HPDE6-E6E7 (cell line): ENCODE results near the gene B4GAT1.
"Not testable (repeated sequence)": the region's sequence is repeated elsewhere in the genome, so short reads cannot be mapped to it uniquely, and the experiment has no call there.

Source experiments
- DNase-seq: peaks from one replicate; pipeline ENCODE4 v3.0.0; 2011; ENCODE audit warnings: missing footprints; ENCODE audit errors: extremely low spot score

B4GAT1 gene

DNA sequence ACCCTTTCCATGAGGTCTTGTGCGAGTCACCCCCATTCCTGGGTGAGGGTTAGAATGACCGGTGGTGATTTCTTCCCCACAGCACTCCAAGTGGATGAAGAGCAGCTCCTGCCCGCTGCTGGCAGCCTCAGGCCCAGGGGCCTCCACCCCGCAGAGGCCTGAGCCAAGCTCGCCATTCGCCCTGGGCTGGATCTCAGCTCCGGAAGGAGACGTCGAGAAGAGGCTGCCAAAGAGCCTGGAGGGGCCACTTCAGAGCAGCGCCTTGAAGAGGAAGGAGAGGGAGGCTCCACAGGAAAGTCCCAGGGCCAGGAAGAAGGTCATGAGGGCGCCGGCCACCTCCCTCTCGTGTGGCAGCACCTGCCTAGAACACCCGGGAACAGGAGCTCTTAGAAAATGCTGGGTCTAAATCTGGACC, 15.8 kb upstream of the B4GAT1 start:
- no peak for DNase-seq

DNA sequence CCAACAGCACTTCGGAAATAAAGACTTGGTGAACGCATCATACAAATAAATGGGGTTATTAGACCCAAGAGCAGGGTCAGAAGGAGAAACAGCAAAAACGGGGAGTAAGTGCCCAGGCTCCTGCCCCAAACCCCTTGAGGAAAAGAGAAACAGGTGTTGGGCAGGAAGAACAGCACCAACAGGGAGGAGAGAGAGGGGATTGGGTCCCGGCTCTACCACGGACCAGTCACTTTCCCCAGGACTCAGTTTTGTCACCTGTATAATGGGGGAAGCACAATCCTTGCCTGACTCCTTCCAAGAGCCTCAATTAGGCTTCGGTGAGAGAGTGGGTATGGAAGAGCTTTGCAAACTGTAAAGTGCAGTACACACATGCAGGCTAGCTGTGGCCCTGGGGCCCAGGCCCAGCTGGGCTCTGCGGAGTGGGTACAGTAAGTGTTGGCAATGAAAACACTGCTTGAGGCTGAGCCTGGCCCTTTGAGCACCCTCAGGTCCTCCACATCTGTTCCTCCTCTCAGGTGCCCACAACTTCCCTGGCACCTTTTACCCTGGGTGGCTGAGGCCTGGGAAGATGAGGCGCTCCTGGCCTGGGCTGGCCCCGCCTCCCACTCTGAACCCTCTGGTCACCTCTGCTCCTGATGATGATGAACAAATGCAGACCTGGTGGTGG, 15.2 kb upstream of the B4GAT1 start:
- DNase-seq = no peak

DNA sequence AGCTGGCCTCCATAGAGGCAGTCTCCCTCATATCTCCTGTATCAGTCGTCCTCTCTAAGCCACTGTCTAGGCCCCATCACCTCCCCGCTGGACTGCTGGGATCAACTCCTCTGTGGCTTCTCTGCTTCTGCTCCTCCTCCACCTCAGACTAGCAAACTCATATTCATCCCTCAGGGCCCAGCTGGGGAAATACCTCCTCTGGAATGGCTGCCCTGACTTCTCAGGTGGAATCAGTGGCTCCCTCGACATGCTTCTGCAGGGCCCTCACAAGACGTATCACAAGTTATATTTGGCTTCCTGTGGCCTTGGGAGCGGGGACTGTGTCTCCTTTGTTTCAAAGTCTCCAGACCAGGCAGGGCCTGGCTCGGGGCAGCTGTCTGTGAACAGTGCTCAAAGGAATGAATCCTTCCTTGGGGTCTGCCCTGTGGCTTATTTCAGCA, 14.1 kb upstream of the B4GAT1 start:
- no peak for DNase-seq

DNA sequence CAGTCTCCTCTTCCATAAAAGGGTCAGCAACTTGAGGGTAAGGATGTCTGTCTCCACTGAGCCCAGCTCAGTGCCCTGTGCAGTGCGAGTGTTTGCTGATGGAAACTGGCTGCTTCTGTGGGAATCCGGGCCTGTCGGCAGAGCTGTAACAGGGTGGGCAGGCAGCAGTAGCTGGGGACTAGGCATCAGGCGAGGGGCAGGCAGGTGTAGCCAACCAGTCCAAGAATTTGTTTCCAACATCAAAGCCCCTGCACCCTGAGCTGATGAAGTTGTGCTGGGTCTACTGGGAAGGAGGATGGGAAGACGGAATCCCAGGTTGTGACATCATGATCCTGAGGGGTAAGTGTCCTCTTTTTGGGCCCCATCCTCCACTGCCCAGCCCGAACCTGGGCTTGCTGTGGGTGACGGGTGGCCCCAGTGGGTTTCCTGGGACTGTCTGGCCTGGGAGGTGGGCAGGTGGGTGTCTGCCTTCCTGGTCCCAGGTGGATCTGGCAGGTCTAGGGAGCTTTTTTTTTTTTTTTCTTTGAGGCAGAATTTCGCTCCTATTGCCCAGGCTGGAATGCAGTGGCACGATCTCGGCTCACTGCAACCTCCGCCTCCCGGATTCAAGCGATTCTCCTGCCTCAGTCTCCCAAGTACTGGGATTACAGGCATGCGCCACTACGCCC, 13.1 kb upstream of the B4GAT1 start:
- no peak for DNase-seq

DNA sequence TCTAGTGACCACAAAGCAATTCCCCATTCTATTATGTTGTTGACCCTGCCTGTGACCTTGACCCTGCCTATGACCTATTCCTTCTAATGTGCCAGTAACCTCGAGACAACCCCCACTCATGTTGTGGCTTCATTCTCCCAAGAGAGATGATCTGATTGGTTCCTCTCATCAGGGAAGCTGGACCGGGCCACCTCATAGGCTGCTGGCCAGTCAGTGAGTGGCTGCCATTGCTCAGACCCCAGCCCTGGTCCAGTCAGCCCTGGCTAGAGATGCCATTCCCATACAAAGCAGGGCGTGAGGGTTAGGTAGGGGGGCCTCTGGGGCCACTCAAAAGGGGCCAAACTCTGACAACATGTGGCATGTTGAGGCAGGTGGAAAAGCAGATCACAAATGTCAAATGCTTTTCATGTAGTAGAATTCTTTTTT, 12.2 kb upstream of the B4GAT1 start:
- no peak for DNase-seq

DNA sequence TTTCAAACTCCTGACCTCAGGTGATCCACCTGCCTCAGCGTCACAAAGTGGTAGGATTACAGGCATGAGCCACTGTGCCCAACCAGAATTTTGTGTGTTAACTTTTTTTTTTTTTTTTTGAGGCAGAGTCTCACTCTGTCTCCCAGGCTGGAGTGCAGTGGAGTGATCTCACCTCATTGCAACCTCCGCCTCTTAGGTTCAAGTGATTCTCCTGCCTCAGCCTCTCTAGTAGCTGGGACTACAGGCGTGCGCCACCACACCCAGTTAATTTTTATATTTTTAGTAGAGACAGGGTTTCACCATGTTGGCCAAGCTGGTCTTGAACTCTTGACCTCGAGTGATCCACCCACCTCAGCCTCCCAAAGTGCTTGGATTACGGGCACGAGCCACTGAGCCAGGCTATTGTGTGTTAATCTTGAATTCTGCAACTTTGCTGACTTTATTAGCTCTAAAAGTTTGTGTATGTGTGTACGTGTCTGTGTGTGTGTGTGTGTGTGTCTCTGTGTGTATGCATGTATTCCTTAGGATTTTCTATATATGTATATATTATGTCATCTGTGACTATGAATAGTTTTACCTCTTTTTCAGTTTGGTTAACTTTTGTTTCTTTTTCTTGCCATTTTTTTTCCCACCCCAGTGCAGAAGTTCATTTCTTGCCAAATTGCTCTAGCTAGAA, 3.3 kb upstream of the B4GAT1 start:
- DNase-seq = not testable (repeated sequence)

DNA sequence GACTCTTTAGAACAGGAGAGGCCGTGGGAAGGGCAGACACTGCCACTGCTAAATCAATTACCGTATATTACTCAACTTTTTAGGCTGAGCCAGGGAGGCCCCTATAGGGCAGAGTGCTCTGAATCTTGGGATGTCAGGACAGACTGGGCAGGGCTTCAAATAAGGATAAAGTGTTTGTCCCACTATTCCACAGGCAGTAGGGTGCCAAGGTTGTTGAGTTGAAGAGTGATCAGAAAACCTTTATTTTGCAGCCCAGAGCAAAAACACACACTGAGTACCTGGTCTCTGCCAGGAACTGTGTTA, 1.6 kb upstream of the B4GAT1 start:
- no peak for DNase-seq

DNA sequence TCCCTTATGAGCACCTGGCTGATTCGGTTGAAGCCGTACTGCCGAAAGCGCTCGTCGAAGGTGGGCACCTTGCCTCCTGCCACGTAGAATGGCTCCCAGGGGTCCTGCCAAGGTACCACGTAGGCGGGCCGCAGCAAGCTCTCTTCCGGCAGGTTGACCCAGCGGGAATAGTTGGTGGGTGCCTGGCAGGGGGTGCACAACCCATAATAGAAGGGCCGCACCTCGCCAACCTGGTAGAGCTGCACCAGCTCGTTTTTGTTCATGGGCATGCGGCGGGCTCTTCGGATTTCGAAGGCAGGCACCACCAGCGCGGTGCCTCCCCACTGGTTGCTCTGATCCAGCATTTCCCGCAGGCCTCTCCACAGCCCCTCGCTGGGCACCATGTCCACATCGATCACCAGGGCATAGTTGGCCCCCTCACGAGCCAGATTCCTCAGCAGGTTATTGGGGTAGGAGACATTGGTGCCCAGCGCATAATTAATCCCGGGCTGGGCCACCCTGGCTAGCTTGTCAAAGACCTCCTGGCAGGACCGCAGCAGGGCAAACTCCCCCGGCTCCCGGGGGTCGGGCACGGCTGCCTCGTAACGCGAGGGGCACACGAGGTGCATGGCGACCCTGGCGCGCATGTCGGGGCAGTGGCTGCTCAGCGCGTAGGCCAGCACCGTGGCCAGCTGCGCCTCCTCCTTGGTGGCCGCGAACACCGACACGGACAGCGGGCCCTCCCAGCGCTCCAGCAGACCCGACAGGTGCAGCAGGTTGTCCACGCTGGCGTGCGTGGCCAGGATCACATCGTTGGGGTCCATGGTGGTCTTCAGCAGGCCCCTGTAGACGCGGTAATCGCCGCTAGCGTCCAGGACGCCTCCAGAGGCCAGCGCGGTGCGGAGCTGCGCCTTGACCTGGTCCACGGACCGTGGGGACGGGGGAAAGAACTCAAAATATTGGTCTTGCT, 679 bp downstream of the B4GAT1 start:
- DNase-seq = no peak

DNA sequence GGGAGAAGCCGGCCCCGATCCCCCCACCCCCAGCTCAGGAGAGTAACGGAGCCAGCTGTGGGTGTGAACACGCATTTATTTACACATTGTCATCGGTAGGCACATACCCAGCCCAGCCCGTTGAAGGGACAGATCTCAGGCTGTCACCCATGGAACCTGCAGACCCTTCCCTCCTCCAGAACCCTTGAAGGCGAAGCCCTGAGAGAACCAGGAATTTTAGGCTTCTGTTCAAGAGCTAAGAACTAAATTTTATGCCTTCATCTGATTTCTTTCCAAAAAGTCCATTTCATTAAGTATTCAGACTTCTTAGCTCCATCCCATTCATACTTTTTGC, 2.1 kb downstream of the B4GAT1 start:
- DNase-seq = no peak

DNA sequence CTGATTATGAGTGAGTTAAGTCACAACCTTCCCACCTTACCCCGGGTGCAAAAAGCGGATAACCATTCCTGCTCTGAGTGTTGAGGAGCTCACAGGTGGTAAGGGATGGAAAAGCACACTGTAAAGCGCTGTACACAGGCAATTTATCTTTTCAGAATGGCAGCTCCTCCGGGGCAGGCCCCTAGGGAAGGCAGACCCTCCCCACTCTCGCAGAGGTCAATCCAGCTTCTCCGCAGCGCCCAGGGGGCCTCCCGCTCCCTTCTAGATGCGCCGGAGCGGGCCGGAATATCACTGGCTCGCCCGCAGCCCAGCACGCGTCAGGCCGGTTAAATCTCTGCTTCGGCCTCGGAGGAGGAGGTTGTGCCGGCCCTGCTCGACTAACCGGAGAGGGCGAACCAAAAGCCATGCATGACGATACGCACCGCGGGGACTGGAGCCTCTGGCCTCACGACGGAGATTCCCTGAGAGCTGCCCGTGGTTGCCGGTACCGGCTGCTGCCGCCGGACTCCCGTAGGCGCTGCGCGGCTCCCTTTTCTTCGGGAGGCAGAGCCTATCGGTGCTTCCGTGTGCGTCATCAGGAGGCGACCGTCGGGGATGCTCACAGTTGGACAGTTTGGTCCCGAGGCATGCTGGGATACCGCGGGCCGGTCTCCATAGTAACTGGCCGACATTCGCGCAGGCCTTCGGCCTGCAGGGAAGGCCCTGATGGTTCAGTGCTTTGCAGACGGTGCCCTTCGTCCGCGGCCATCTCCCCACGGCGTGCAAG, 2.7 kb downstream of the B4GAT1 start, which contains the start of gene BRMS1:
Gene BRMS1, minus strand, starts transcription at position 555 of the 766 bp plus-strand sequence. CDS start 2,870 bp downstream, outside the sequence.
- peak; percentile 90 for DNase-seq

DNA sequence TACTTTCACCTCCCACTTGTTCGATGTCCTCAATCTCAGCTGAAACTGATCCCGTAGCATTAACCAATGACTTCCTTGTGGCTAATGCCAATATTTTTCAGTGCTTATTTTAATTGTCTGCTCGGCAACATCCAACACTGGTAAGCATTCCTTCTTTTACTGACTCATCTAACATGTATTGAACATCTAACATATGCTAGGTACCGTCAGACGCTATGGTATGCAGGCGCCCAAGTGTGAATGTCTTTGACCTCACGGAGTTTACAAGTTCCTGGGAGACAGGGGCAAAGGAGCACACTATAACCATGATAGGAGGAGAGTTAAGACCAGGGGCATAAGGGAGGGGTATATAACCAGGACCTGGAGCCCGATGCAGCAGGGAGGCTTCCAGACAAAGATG, 4.3 kb downstream of the B4GAT1 start:
- DNase-seq = no peak

DNA sequence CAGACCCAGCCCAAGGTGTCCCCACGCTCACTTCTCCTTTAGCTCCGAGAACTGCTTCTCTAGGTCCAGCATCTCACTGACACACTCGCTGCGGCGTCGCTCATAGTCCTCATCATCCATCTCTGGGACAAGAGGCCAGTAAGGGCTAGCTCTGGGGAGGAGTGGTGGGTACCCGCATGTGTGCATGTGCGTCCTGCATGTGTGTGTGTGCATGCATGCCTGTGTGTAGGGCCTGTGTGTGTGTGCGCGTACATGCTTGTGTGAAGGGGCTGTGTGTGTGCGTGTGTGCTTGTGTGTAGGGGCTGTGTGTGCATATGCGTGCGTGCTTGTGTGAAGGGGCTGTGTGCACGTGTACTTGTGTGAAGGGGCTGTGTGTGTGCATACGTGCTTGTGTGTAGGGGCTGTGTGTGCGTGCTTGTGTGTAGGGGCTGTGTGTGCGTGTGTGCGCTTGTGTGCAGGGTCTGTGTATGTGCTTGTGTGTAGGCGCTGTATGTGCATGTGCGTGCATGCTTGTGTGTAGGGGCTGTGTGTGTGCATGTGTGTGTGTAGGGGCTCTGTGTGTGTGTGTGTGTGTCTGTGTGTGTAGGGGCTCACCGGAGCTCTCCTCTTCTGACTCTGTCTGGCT, 5.8 kb downstream of the B4GAT1 start:
- no peak for DNase-seq

DNA sequence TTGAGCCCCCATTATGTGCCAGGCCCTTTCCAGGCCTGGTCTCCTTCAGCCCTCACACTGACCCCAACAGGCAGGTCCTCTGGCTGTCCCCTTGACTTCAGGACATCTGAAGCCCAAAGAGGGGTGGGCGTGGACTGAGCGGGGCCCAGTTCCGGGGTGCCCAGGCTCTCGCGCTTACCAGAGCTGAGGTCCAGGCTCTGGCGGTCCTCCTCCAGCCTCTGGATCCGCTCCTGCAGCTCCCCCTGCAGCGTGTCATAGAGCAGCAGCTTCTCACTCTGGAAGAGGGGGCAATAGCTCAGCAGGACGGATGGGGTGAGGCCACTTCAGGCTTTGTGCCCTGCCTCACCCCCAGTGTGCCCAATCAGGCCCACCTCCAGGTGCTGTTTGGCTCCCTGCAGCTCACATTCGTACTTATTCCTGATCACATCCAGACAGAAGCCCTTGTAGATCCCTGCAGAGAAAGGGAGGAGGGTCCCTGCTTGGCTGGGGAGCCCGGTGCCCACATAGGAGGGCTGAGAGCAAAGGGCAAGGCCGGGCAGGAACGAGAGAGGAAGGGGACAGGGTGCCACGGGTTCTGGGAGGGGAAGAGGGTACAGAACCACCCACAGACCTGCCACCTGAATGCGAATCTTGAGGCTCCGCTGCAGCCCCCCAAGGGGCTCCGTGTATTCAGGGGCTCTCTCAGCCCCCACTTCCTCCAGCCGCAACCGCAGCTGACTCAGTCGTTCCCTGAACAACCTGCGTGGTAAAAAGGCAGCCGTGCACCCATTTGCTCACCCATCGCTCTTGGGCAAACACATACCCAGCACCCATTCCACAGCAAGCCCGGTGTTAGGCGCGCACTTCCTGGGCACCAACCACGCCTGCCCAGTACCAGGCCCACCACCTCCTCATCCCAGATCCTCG, 6.6 kb downstream of the B4GAT1 start:
- DNase-seq = no peak

DNA sequence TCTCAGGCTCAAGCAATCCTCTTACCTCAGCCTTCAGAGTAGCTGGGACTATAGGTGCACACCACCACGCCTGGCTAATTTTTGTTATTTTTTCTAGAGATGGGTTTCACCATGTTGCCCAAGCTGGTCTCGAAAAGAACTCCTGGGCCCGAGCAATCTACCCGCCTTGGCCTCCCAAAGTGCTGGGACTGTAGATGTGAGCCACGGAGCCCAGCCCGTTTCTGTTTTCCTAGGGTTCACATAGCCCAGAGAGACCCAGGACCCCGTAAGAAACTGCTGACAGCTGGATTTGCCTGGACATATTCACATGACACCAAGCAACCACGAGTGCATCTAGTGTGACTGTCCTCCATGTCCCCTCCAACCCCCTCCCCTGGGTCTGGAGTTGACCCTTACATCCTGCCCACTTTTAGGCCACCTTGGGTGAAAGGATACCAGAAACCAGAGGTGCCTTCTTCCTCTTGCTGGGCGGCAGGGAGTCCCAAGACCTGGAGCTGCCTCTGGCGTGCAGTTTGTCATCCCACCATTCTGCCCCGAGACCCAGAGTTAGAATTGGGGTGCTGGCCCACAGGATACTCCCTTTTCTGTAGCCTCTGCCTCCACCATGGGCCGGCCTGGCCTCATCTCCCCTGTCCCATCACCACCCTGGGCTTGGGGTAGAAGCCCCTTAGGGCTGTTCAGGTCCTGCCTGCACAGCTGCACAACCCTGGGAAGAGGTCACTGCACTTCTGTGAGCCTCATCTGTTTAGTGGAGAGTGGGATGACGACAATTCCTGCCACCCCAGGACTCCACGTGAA, 7.5 kb downstream of the B4GAT1 start:
- no peak for DNase-seq

DNA sequence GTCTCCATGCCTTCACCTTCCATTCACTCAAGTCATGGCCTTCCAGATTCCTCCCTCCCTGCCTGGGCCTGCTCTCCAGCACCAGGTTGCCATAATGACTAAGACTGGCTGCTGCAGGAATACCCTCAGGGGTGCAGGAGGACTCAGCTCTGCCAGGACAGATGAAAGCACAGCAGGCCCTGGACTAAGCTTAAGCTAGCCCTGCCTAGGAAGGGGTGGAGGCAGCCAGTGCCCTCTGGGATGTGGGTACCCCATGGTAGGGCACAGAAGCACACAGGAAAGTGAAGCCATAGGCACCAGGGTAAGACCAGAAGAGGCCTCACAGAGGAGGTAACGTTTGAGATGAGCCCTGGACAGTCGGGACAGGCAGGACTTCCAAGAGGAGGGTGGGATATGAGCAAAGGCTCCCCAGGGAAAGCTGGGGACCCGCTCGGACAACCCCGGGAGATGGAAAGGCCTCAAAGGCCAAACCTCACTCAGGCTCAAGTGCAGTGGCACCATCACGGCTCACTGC, 8.2 kb downstream of the B4GAT1 start:
- DNase-seq = peak; percentile 97

DNA sequence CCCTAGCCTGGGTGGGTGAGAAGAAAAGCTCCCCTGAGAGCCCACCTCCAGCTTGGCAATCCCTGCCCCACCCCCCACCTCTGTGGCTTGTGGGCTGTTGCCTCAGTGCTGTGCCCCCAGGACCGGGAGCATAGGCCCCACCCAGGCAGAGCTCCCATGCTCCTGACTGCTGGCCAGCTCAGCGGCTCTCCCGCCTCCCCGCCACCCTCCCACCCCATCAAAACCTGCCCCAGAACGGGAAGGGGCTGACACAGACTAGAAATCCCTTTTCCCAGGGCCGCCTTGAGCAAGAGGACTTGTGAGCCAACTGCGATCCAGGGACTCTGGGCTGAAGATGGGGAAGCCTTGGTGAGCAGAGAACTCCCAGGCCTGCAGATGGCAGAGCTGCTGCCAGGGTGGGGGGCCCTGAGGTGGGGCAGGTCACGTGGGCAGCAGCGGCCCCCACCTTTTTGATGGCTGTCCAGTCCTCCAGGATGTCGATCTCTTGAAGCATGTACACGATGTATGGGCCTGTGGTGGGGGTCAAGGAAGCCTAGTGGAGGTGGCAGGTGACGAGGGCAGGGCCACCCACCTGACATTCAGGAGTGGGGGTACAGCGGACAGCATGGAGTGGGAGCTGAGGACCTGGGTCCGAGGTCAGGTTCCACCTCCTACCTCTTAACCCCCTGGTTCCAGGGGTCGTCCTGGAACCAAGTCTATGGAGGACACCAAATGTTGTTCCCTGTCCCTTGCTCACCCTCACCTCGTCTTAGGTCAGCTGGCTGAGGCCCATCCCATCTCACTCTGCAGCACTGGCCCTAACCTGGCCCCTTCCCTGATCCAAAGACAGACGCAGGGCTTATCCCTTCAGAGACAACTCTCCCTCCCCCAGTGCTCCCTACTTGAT, 8.9 kb downstream of the B4GAT1 start:
- no peak for DNase-seq

DNA sequence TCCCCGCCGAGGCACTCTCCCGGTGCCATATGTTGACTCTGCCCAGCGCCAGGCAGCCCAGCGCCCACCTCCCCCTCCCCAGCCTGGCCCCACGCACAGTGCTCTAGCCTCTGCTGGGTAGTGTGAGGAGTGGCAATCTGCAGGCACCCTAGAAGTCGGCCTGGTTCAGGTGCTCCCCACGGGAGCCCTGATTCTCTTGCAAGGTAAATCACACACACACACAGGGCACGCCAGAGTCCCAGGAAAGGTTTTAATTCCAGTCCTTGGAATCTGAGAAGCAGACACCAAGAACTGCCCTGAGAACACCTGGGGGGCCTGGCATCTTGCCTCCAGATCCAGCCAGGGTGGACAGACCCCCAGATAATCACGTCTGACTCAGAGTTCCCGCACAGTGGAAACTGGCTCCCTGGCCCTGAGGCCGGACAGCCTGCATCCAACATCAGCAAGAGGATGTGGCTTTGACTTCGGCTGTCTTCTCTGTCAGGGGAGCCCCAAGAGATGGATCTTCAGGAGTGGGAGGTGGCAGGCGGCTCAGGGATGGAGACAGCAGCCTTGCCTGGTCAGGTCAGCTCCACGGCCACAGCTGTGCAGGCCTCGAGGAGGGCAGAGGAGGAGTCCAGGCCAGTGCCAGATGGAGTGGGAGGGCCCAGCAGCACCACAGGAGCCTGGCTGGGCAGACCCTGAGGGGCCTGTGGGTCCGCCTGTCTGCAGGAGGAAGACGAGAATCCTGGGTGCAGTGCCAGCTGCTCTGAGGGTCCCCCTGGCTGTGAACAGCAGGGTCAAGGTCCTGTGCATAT, 10.1 kb downstream of the B4GAT1 start:
- DNase-seq = no peak
